ENCODE results near the gene FBXW5. TPM values are rescaled to one million over a fixed set of nuclear protein-coding genes. Genes with fewer than 3 reads are reported as not detected.

Gene FBXW5
- total and polyA plus RNA-seq, 2 experiments from 2014 or later, result 110 to 234 TPM

- TF ChIP-seq EZH2phosphoT487 (IDR thresholded peaks at IDR 0.05; ENCODE audit: insufficient read depth, low read depth), result no peak
- TF ChIP-seq EZH2 (IDR thresholded peaks at IDR 0.05; ENCODE audit: insufficient read depth, poor library complexity, severe bottlenecking), result no peak
- no peak overlapping the region for H3K9ac ChIP-seq
- H3K4me3 ChIP-seq, result no peak overlapping the region
- 51 to 64% methylated on average over 14 of the region's 14 CpGs for WGBS, 2 experiments (ENCODE audit: low coverage in 1 of 2, low lambda C conversion rate in 2 of 2, missing lambda C conversion rate in 2 of 2)
- no peaks in the 10 kb centered on the region for H3K27me3 ChIP-seq (replicated peaks; ENCODE audit: insufficient read depth)
- no peaks in the 10 kb centered on the region for H4K20me1 ChIP-seq (ENCODE audit: insufficient read depth)
- H3K27ac ChIP-seq, result no peak overlapping the region
- no peaks in the 10 kb centered on the region for H3K9me3 ChIP-seq (ENCODE audit: low read depth)
- H3F3A ChIP-seq (ENCODE audit: insufficient read depth), result no peaks in the 10 kb centered on the region
- in situ Hi-C loops (cut with MboI), result no loop called here
- H3K9me2 ChIP-seq (ENCODE audit: insufficient read depth), result no peaks in the 10 kb centered on the region
- no peaks in the 10 kb centered on the region for H3K79me2 ChIP-seq (ENCODE audit: insufficient read depth)
- no peaks in the 10 kb centered on the region for H3K36me3 ChIP-seq (ENCODE audit: low read depth)
- no peak overlapping the region for H3K4me2 ChIP-seq (ENCODE audit: unreplicated experiment)
- H2AFZ ChIP-seq, result no peak overlapping the region
- H3K4me1 ChIP-seq (ENCODE audit: insufficient read depth), result no peaks in the 10 kb centered on the region
- no peak for DNase-seq
Measured at GRCh38 chr9:136971746-136972145, 27.2 kb upstream of the FBXW5 start.

- WGBS, 2 experiments (ENCODE audit: low coverage in 1 of 2, low lambda C conversion rate in 2 of 2, missing lambda C conversion rate in 2 of 2), result 73 to 81% methylated on average over 5 to 11 of the region's 11 CpGs
- Histone ChIP-seq H3K4me3 (no peak overlapping the region), H3K4me2 (ENCODE audit: unreplicated experiment) (no peak overlapping the region), H3K36me3 (ENCODE audit: low read depth) (no peaks in the 10 kb centered on the region), H3K9me2 (ENCODE audit: insufficient read depth) (no peaks in the 10 kb centered on the region), H3K27ac (no peak overlapping the region), H2AFZ (no peak overlapping the region), H3K79me2 (ENCODE audit: insufficient read depth) (no peaks in the 10 kb centered on the region), H4K20me1 (ENCODE audit: insufficient read depth) (no peaks in the 10 kb centered on the region), H3K9ac (no peak overlapping the region), H3K9me3 (ENCODE audit: low read depth) (no peaks in the 10 kb centered on the region), H3F3A (ENCODE audit: insufficient read depth) (no peaks in the 10 kb centered on the region), H3K4me1 (ENCODE audit: insufficient read depth) (no peaks in the 10 kb centered on the region), H3K27me3 (replicated peaks; ENCODE audit: insufficient read depth) (no peaks in the 10 kb centered on the region)
- no peak for DNase-seq
- no peak for TF ChIP-seq EZH2phosphoT487 (IDR thresholded peaks at IDR 0.05; ENCODE audit: insufficient read depth, low read depth)
- no peak for TF ChIP-seq EZH2 (IDR thresholded peaks at IDR 0.05; ENCODE audit: insufficient read depth, poor library complexity, severe bottlenecking)
- in situ Hi-C loops (cut with MboI), result no loop called here
Measured at GRCh38 chr9:136970361-136970760, 25.8 kb upstream of the FBXW5 start.

GRCh38 chr9:136969774-136970173 lies 25.2 kb upstream of the FBXW5 start:
- no peaks in the 10 kb centered on the region for H3K9me3 ChIP-seq (ENCODE audit: low read depth)
- H4K20me1 ChIP-seq (ENCODE audit: insufficient read depth), result no peaks in the 10 kb centered on the region
- TF ChIP-seq EZH2phosphoT487 (IDR thresholded peaks at IDR 0.05; ENCODE audit: insufficient read depth, low read depth), result no peak
- no peak for TF ChIP-seq EZH2 (IDR thresholded peaks at IDR 0.05; ENCODE audit: insufficient read depth, poor library complexity, severe bottlenecking)
- no peaks in the 10 kb centered on the region for H3K36me3 ChIP-seq (ENCODE audit: low read depth)
- WGBS, 2 experiments (ENCODE audit: low coverage in 1 of 2, low lambda C conversion rate in 2 of 2, missing lambda C conversion rate in 2 of 2), result 73 to 85% methylated on average over 4 to 5 of the region's 5 CpGs
- DNase-seq, result no peak
- H3K27me3 ChIP-seq (replicated peaks; ENCODE audit: insufficient read depth), result no peaks in the 10 kb centered on the region
- no peaks in the 10 kb centered on the region for H3K79me2 ChIP-seq (ENCODE audit: insufficient read depth)
- in situ Hi-C loops (cut with MboI), result no loop called here
- no peak overlapping the region for H3K9ac ChIP-seq
- H3K4me3 ChIP-seq, result no peak overlapping the region
- no peak overlapping the region for H3K4me2 ChIP-seq (ENCODE audit: unreplicated experiment)
- no peak overlapping the region for H2AFZ ChIP-seq
- no peak overlapping the region for H3K27ac ChIP-seq
- no peaks in the 10 kb centered on the region for H3K4me1 ChIP-seq (ENCODE audit: insufficient read depth)
- H3K9me2 ChIP-seq (ENCODE audit: insufficient read depth), result no peaks in the 10 kb centered on the region
- no peaks in the 10 kb centered on the region for H3F3A ChIP-seq (ENCODE audit: insufficient read depth)

- no peak for TF ChIP-seq EZH2phosphoT487 (IDR thresholded peaks at IDR 0.05; ENCODE audit: insufficient read depth, low read depth)
- TF ChIP-seq EZH2 (IDR thresholded peaks at IDR 0.05; ENCODE audit: insufficient read depth, poor library complexity, severe bottlenecking), result no peak
- no peaks in the 10 kb centered on the region for H3F3A ChIP-seq (ENCODE audit: insufficient read depth)
Measured at GRCh38 chr9:136969150-136969549, 24.6 kb upstream of the FBXW5 start.

More at GRCh38 chr9:136969150-136969549, 24.6 kb upstream of the FBXW5 start:
- Histone ChIP-seq H3K27me3 (replicated peaks; ENCODE audit: insufficient read depth) (no peaks in the 10 kb centered on the region), H3K9me3 (ENCODE audit: low read depth) (no peaks in the 10 kb centered on the region), H4K20me1 (ENCODE audit: insufficient read depth) (no peaks in the 10 kb centered on the region), H2AFZ (no peak overlapping the region), H3K79me2 (ENCODE audit: insufficient read depth) (no peaks in the 10 kb centered on the region), H3K27ac (no peak overlapping the region), H3K36me3 (ENCODE audit: low read depth) (no peaks in the 10 kb centered on the region), H3K4me3 (no peak overlapping the region), H3K9ac (no peak overlapping the region), H3K4me1 (ENCODE audit: insufficient read depth) (no peaks in the 10 kb centered on the region), H3K4me2 (ENCODE audit: unreplicated experiment) (no peak overlapping the region), H3K9me2 (ENCODE audit: insufficient read depth) (no peaks in the 10 kb centered on the region)
- 29 to 30% methylated on average over 16 to 17 of the region's 17 CpGs for WGBS, 2 experiments (ENCODE audit: low coverage in 1 of 2, low lambda C conversion rate in 2 of 2, missing lambda C conversion rate in 2 of 2)
- in situ Hi-C loops (cut with MboI), result no loop called here
- DNase-seq, result no peak

Data from GM23248 (cell line).